Islet precursor cell (in vitro differentiated cells): ENCODE measurements around the gene MAP3K6.

ENCODE experiments used
- DNase-seq: peaks from one replicate; pipeline ENCODE4 v3.0.0-alpha.2; 2018

MAP3K6 gene

GRCh38 chr1:27372022-27372807 is 5.5 kb upstream of the MAP3K6 start:
- no peak for DNase-seq

GRCh38 chr1:27368869-27369582 is 2.3 kb upstream of the MAP3K6 start:
- no peak for DNase-seq

- no peak for DNase-seq
Observed at GRCh38 chr1:27367160-27367650, 444 bp upstream of the MAP3K6 start.

GRCh38 chr1:27366113-27366410 is 699 bp downstream of the MAP3K6 start:
- DNase-seq, result peak; percentile 94

- peak; percentile 96 for DNase-seq
Observed at GRCh38 chr1:27365372-27366112, 1.2 kb downstream of the MAP3K6 start.

- no peak for DNase-seq
Observed at GRCh38 chr1:27364696-27365371, 1.9 kb downstream of the MAP3K6 start.

GRCh38 chr1:27363766-27364695 is 2.7 kb downstream of the MAP3K6 start:
- DNase-seq, result no peak

GRCh38 chr1:27361553-27361952 is 5.2 kb downstream of the MAP3K6 start:
- DNase-seq, result peak; percentile 45

GRCh38 chr1:27361044-27361402 is 5.7 kb downstream of the MAP3K6 start:
- DNase-seq, result no peak

- DNase-seq, result no peak
Observed at GRCh38 chr1:27360159-27361043, 6.4 kb downstream of the MAP3K6 start.

GRCh38 chr1:27359822-27360158 is 7.0 kb downstream of the MAP3K6 start:
- DNase-seq, result no peak

- no peak for DNase-seq
Observed at GRCh38 chr1:27358928-27359313, 7.8 kb downstream of the MAP3K6 start.

GRCh38 chr1:27358038-27358927 is 8.5 kb downstream of the MAP3K6 start:
- DNase-seq, result no peak

GRCh38 chr1:27357281-27358037 is 9.3 kb downstream of the MAP3K6 start:
- DNase-seq, result peak; percentile 89

- no peak for DNase-seq
Observed at GRCh38 chr1:27356619-27357280, 10.0 kb downstream of the MAP3K6 start.

GRCh38 chr1:27356277-27356618 is 10.5 kb downstream of the MAP3K6 start:
- no peak for DNase-seq

- DNase-seq, result no peak
Observed at GRCh38 chr1:27355683-27356082, 11.1 kb downstream of the MAP3K6 start.

GRCh38 chr1:27353629-27354028 is 13.1 kb downstream of the MAP3K6 start:
- DNase-seq, result no peak

GRCh38 chr1:27353166-27353565 is 13.6 kb downstream of the MAP3K6 start:
- DNase-seq, result no peak
